Liver (tissue), 9 donors: ENCODE measurements around the gene MRGPRX2. TPM values are rescaled to one million over a fixed set of nuclear protein-coding genes. Genes with fewer than 3 reads are reported as not detected.

Experiments
- DNase-seq: peaks from one replicate; pipeline ENCODE4 v3.0.0-alpha.2; 2017; ENCODE audit warnings: low spot score
- H3K27ac ChIP-seq, 2 donors: one replicate each; pipeline ENCODE4 v1.7.0; 2013; ENCODE audit warnings: inconsistent platforms in 2 of 2, low read length in 2 of 2, control low read depth in 1 of 2, low read depth in 1 of 2, mild to moderate bottlenecking in 1 of 2
- H3K27me3 ChIP-seq, 4 donors: one replicate each; pipeline versions ENCODE4 v1.6.1 to v1.7.0; 2013; ENCODE audit warnings: low read length in 3 of 4, inconsistent platforms in 1 of 4, mild to moderate bottlenecking in 1 of 4, moderate library complexity in 1 of 4; ENCODE audit not compliant: control insufficient read depth in 4 of 4, insufficient read depth in 4 of 4
- H3K36me3 ChIP-seq, 4 donors: one replicate each; pipeline versions ENCODE4 v1.6.1 to v1.7.0; 2013; ENCODE audit warnings: low read length in 3 of 4, mild to moderate bottlenecking in 3 of 4, low read depth in 1 of 4, moderate library complexity in 1 of 4; ENCODE audit not compliant: control insufficient read depth in 4 of 4, insufficient read depth in 3 of 4
- H3K4me1 ChIP-seq, 4 donors: one replicate each; pipeline versions ENCODE4 v1.6.1 to v1.7.0; 2013; ENCODE audit warnings: low read length in 3 of 4, mild to moderate bottlenecking in 3 of 4, moderate library complexity in 1 of 4; ENCODE audit not compliant: control insufficient read depth in 4 of 4, insufficient read depth in 4 of 4
- H3K4me3 ChIP-seq, 3 donors: one replicate each; pipeline versions ENCODE4 v1.6.1 to v1.7.0; 2013; ENCODE audit warnings: low read length in 3 of 3, control low read depth in 1 of 3, low read depth in 1 of 3, mild to moderate bottlenecking in 1 of 3
- H3K9ac ChIP-seq, 2 donors: one replicate each; pipeline ENCODE4 v1.7.0; 2013; ENCODE audit warnings: low read length in 2 of 2, mild to moderate bottlenecking in 2 of 2, moderate library complexity in 2 of 2, control low read depth in 1 of 2, low read depth in 1 of 2
- H3K9me3 ChIP-seq, 4 donors: one replicate each; pipeline versions ENCODE4 v1.6.1 to v1.7.0; 2013; ENCODE audit warnings: low read length in 3 of 4; ENCODE audit not compliant: control insufficient read depth in 4 of 4
- ATF3 ChIP-seq: IDR thresholded peaks from 2 replicates; pipeline ENCODE4 v1.6.1; 2016; ENCODE audit warnings: antibody characterized with exemption
- EGR1 ChIP-seq, 2 donors: IDR thresholded peaks; 2 replicates each; pipeline ENCODE4 v1.6.1; 2016 to 2018; ENCODE audit warnings: antibody characterized with exemption in 2 of 2, low read depth in 2 of 2
- FOXA1 ChIP-seq: IDR thresholded peaks from 2 replicates; pipeline ENCODE4 v1.6.1; 2016; ENCODE audit warnings: antibody characterized with exemption
- FOXA2 ChIP-seq: IDR thresholded peaks from 2 replicates; pipeline ENCODE4 v1.6.1; 2016; ENCODE audit warnings: antibody characterized with exemption
- GABPA ChIP-seq, 2 donors: IDR thresholded peaks in 1 of 2; conservative IDR thresholded peaks in 1 of 2; 2 replicates each; pipeline ENCODE4 v1.6.1; 2016; ENCODE audit warnings: antibody characterized with exemption in 2 of 2, mild to moderate bottlenecking in 1 of 2, moderate library complexity in 1 of 2
- HNF4G ChIP-seq: IDR thresholded peaks from 2 replicates; pipeline ENCODE4 v1.6.1; 2016; ENCODE audit warnings: antibody characterized with exemption
- JUND ChIP-seq, 2 donors: IDR thresholded peaks; 2 replicates each; pipeline ENCODE4 v1.6.1; 2016; ENCODE audit warnings: antibody characterized with exemption in 2 of 2
- NR2F2 ChIP-seq: IDR thresholded peaks from 2 replicates; pipeline ENCODE4 v1.6.1; 2016; ENCODE audit warnings: antibody characterized with exemption
- RAD21 ChIP-seq, 2 donors: IDR thresholded peaks; 2 replicates each; pipeline ENCODE4 v1.6.1; 2016; ENCODE audit warnings: antibody characterized with exemption in 2 of 2, mild to moderate bottlenecking in 2 of 2
- RXRA ChIP-seq, 2 donors: IDR thresholded peaks; 2 replicates each; pipeline ENCODE4 v1.6.1; 2017 to 2018; ENCODE audit warnings: antibody characterized with exemption in 2 of 2, mild to moderate bottlenecking in 1 of 2
- SP1 ChIP-seq: IDR thresholded peaks from 2 replicates; pipeline ENCODE4 v1.6.1; 2018; ENCODE audit warnings: antibody characterized with exemption, mild to moderate bottlenecking
- TAF1 ChIP-seq: conservative IDR thresholded peaks from 2 replicates; pipeline ENCODE4 v1.6.1; 2016; ENCODE audit warnings: antibody characterized with exemption, mild to moderate bottlenecking
- YY1 ChIP-seq: IDR thresholded peaks from 2 replicates; pipeline ENCODE4 v1.6.1; 2016; ENCODE audit warnings: antibody characterized with exemption, mild to moderate bottlenecking
- WGBS: extraction: QIAGEN DNeasy Blood & Tissue Kit; methylation state at CpG from one replicate; pipeline ENCODE4 v1.1.7; 2013; 5-methylcytosine and 5-hydroxymethylcytosine counted together
- polyA plus RNA-seq, 2 donors: library from polyadenylated mRNA; stranded (reverse) in 1 of 2; unstranded in 1 of 2; fragments of 200-250 nt in 1 of 2; fragments of >200 nt in 1 of 2; fragmentation: Nextera tagmentation in 1 of 2; extraction: Ambion mirVana in 1 of 2; gene quantifications; one replicate each; pipeline versions ENCODE4 v1.2.1 to v1.2.3, GENCODE V29; 2013 to 2015
- total RNA-seq, 2 donors: library from RNA; depleted of rRNA; stranded (reverse); fragments of >200 nt; gene quantifications; one replicate each; pipeline ENCODE4 v1.2.3, GENCODE V29; 2014
- TF ChIP-seq, protein P1 (sequence below): IDR thresholded peaks from 2 replicates; pipeline ENCODE4 v1.6.1; 2016; ENCODE audit warnings: antibody characterized with exemption
- TF ChIP-seq, protein P2 (sequence below): IDR thresholded peaks from 2 replicates; pipeline ENCODE4 v1.6.1; 2016; ENCODE audit warnings: antibody characterized with exemption
- TF ChIP-seq, protein P3 (sequence below): IDR thresholded peaks from 2 replicates; pipeline ENCODE4 v1.6.1; 2016; ENCODE audit warnings: antibody characterized with exemption, mild to moderate bottlenecking
- donor health status: healthy.
- donor health status: healthy.
- donor health status: healthy.
- donor health status: healthy.
- donor health status: healthy.

MRGPRX2 gene
- total and polyA plus RNA-seq, 4 donors: not detected

DNA sequence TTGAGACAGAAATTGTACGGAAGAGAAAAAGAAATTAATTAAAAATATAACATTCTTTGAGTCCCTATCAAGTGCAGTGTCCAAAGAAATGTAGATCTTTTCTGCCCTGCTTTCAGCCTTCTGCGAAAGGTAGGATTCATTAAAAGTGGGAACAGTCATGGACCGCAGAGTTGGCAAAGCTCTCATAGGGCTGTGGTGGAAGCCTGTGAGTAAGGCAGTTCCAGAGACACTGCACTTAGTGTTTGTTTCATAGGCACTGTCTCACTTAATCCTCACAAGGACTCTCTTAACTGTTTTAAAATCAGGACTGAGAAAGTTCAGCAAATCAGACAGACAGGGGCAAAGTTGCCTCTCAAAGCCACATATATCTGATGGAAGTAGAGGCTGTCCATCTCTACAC is 5.5 kb downstream of the MRGPRX2 start:
- no peak overlapping the region for H3K4me3 ChIP-seq
- 91% methylated on average over 3 of the region's 3 CpGs for WGBS
- H3K27me3 ChIP-seq: peaks cover 0 to 3% (median 0%) of the 10 kb centered on the region in 4 donors
- H3K36me3 ChIP-seq: no peaks in the 10 kb centered on the region
- DNase-seq: no peak
- H3K9ac ChIP-seq: no peak overlapping the region
- H3K4me1 ChIP-seq: no peaks in the 10 kb centered on the region
- no peak overlapping the region for H3K27ac ChIP-seq
- TF ChIP-seq RXRA (IDR thresholded peaks at IDR 0.05): no peak
- TF ChIP-seq, protein P1, sequence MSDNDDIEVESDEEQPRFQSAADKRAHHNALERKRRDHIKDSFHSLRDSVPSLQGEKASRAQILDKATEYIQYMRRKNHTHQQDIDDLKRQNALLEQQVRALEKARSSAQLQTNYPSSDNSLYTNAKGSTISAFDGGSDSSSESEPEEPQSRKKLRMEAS: no peak
- TF ChIP-seq SP1: no peak
- TF ChIP-seq JUND (IDR thresholded peaks at IDR 0.05): no peak
- no peak for TF ChIP-seq TAF1
- no peak for TF ChIP-seq HNF4G
- TF ChIP-seq NR2F2: no peak
- TF ChIP-seq YY1: no peak
- TF ChIP-seq ATF3: no peak
- no peak for TF ChIP-seq GABPA (IDR thresholded peaks at IDR 0.05 in 1 of 2, conservative IDR thresholded peaks at IDR 0.05 in 1 of 2)
- TF ChIP-seq, protein P2, sequence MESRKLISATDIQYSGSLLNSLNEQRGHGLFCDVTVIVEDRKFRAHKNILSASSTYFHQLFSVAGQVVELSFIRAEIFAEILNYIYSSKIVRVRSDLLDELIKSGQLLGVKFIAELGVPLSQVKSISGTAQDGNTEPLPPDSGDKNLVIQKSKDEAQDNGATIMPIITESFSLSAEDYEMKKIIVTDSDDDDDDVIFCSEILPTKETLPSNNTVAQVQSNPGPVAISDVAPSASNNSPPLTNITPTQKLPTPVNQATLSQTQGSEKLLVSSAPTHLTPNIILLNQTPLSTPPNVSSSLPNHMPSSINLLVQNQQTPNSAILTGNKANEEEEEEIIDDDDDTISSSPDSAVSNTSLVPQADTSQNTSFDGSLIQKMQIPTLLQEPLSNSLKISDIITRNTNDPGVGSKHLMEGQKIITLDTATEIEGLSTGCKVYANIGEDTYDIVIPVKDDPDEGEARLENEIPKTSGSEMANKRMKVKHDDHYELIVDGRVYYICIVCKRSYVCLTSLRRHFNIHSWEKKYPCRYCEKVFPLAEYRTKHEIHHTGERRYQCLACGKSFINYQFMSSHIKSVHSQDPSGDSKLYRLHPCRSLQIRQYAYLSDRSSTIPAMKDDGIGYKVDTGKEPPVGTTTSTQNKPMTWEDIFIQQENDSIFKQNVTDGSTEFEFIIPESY: no peak
- TF ChIP-seq FOXA2: no peak
- peaks cover 0 to 5% (median 0%) of the 10 kb centered on the region in 4 donors for H3K9me3 ChIP-seq

DNA sequence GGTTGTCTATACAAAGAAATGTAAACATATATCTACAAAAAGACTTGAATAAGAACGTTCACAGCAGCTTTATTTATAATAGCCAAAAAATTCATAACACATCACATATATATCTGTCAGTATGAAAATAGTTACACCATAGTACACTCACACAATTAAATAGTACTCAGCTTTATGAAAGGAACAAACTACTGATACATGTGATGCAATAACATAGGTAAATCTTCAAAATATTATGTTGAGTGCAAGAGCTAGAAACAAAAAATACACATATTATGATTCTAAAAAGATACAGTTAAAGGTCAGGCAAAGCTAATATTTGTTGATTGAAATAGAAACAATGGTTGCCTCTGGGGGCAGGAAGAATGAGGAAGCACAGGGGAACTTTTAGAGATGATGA is 6.6 kb downstream of the MRGPRX2 start:
- no peak overlapping the region for H3K4me3 ChIP-seq
- H3K36me3 ChIP-seq: no peaks in the 10 kb centered on the region
- H3K9me3 ChIP-seq: peaks cover 0 to 5% (median 0%) of the 10 kb centered on the region in 4 donors
- no peak for DNase-seq
- H3K9ac ChIP-seq: no peak overlapping the region
- no peak overlapping the region for H3K27ac ChIP-seq
- 64% methylated on average over 1 of the region's 1 CpG for WGBS
- H3K4me1 ChIP-seq: no peaks in the 10 kb centered on the region
- no peak for TF ChIP-seq EGR1 (IDR thresholded peaks at IDR 0.05; ENCODE audit: low read depth in 2 of 2)
- TF ChIP-seq FOXA1: no peak
- TF ChIP-seq, protein P3, sequence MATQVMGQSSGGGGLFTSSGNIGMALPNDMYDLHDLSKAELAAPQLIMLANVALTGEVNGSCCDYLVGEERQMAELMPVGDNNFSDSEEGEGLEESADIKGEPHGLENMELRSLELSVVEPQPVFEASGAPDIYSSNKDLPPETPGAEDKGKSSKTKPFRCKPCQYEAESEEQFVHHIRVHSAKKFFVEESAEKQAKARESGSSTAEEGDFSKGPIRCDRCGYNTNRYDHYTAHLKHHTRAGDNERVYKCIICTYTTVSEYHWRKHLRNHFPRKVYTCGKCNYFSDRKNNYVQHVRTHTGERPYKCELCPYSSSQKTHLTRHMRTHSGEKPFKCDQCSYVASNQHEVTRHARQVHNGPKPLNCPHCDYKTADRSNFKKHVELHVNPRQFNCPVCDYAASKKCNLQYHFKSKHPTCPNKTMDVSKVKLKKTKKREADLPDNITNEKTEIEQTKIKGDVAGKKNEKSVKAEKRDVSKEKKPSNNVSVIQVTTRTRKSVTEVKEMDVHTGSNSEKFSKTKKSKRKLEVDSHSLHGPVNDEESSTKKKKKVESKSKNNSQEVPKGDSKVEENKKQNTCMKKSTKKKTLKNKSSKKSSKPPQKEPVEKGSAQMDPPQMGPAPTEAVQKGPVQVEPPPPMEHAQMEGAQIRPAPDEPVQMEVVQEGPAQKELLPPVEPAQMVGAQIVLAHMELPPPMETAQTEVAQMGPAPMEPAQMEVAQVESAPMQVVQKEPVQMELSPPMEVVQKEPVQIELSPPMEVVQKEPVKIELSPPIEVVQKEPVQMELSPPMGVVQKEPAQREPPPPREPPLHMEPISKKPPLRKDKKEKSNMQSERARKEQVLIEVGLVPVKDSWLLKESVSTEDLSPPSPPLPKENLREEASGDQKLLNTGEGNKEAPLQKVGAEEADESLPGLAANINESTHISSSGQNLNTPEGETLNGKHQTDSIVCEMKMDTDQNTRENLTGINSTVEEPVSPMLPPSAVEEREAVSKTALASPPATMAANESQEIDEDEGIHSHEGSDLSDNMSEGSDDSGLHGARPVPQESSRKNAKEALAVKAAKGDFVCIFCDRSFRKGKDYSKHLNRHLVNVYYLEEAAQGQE: no peak
- no peak for TF ChIP-seq TAF1
- TF ChIP-seq RAD21 (IDR thresholded peaks at IDR 0.05): no peak
- peaks cover 0 to 3% (median 0%) of the 10 kb centered on the region in 4 donors for H3K27me3 ChIP-seq
